HEK293 (cell line): Measurements from ENCODE around the gene DYNC2I2.

Experiments used
- CTCF ChIA-PET: fragments of 350-600 bp; formaldehyde crosslinking; extraction: SDS; loops from one replicate; lab custom pipeline; 2021; ENCODE audit warnings: antibody characterized with exemption; lab: Yijun Ruan, JAX
- POLR2A ChIA-PET: fragments of 300-600 bp; formaldehyde crosslinking; extraction: SDS; loops from one replicate; lab custom pipeline; 2020; ENCODE audit warnings: antibody characterized with exemption, inconsistent platforms; lab: Yijun Ruan, JAX
- H3K27ac ChIP-seq: fragments of 200-500 bp; sonication (Bioruptor generic); 2 replicates; pipeline ENCODE4 v1.5.1; 2014; ENCODE audit warnings: low read depth, low read length, control low read depth, inconsistent platforms; ENCODE audit errors: extremely low read depth
- H3K36me3 ChIP-seq, 2 experiments: fragments of 200-500 bp in 1 of 2; sonication (Bioruptor generic) in 1 of 2; 1 replicate in 1 of 2; 2 replicates in 1 of 2; pipeline ENCODE4 v1.5.1; 2014 to 2017; ENCODE audit warnings: inconsistent platforms in 2 of 2, low read length in 2 of 2; ENCODE audit not compliant: control insufficient read depth in 2 of 2, insufficient read depth in 1 of 2
- H3K4me1 ChIP-seq: fragments of 200-500 bp; sonication (Bioruptor generic); 2 replicates; pipeline ENCODE4 v1.5.1; 2014; ENCODE audit warnings: mild to moderate bottlenecking, low read length, inconsistent platforms; ENCODE audit not compliant: control insufficient read depth, insufficient read depth
- H3K4me3 ChIP-seq: 2 replicates; pipeline ENCODE4 v1.5.1; 2011; ENCODE audit warnings: low read depth, mild to moderate bottlenecking, control low read depth, low read length, moderate library complexity
- H3K9me3 ChIP-seq: fragments of 200-500 bp; sonication (Bioruptor generic); 2 replicates; pipeline ENCODE4 v1.5.1; 2014; ENCODE audit warnings: low read depth, low read length, inconsistent platforms; ENCODE audit not compliant: control insufficient read depth, insufficient read depth
- AEBP2 ChIP-seq: fragments of 450-650 bp; formaldehyde crosslinking; IDR thresholded peaks from 2 replicates; pipeline ENCODE4 v1.5.1; 2016; ENCODE audit warnings: missing biosample characterization, missing genetic modification characterization, borderline replicate concordance
- BCL11B ChIP-seq: fragments of 450-650 bp; formaldehyde crosslinking; IDR thresholded peaks from 2 replicates; pipeline ENCODE4 v1.5.1; 2016; ENCODE audit warnings: low read depth, missing biosample characterization, missing genetic modification characterization
- GFI1B ChIP-seq: fragments of 450-650 bp; formaldehyde crosslinking; IDR thresholded peaks from 2 replicates; pipeline ENCODE4 v1.5.1; 2016; ENCODE audit warnings: missing biosample characterization, missing genetic modification characterization
- KLF10 ChIP-seq: fragments of 450-650 bp; IDR thresholded peaks from 2 replicates; pipeline ENCODE4 v1.5.1; 2018; ENCODE audit warnings: missing biosample characterization, mild to moderate bottlenecking, missing genetic modification characterization
- KLF8 ChIP-seq: fragments of 450-650 bp; formaldehyde crosslinking; IDR thresholded peaks from 2 replicates; pipeline ENCODE4 v1.5.1; 2016; ENCODE audit warnings: missing biosample characterization, missing genetic modification characterization
- MYNN ChIP-seq: fragments of 450-650 bp; formaldehyde crosslinking; IDR thresholded peaks from 2 replicates; pipeline ENCODE4 v1.5.1; 2016; ENCODE audit warnings: missing biosample characterization, missing genetic modification characterization, borderline replicate concordance
- PRDM2 ChIP-seq: fragments of 450-650 bp; formaldehyde crosslinking; IDR thresholded peaks from 2 replicates; pipeline ENCODE4 v1.5.1; 2016; ENCODE audit warnings: missing biosample characterization, missing genetic modification characterization, borderline replicate concordance
- ZBTB17 ChIP-seq: fragments of 450-650 bp; formaldehyde crosslinking; IDR thresholded peaks from 2 replicates; pipeline ENCODE4 v1.5.1; 2016; ENCODE audit warnings: missing biosample characterization, missing genetic modification characterization
- ZNF132 ChIP-seq: fragments of 450-650 bp; formaldehyde crosslinking; IDR thresholded peaks from 2 replicates; pipeline ENCODE4 v1.5.1; 2017; ENCODE audit warnings: missing biosample characterization, missing genetic modification characterization, borderline replicate concordance
- ZNF391 ChIP-seq: fragments of 450-650 bp; formaldehyde crosslinking; IDR thresholded peaks from 2 replicates; pipeline ENCODE4 v1.5.1; 2016; ENCODE audit warnings: low read depth, missing biosample characterization, missing genetic modification characterization, borderline replicate concordance
- ZNF426 ChIP-seq: fragments of 450-650 bp; formaldehyde crosslinking; IDR thresholded peaks from 2 replicates; pipeline ENCODE4 v1.5.1; 2017; ENCODE audit warnings: missing biosample characterization, missing genetic modification characterization, mild to moderate bottlenecking, inconsistent platforms, moderate library complexity
- ZNF433 ChIP-seq: fragments of 450-650 bp; formaldehyde crosslinking; IDR thresholded peaks from 2 replicates; pipeline ENCODE4 v1.5.1; 2016; ENCODE audit warnings: missing biosample characterization, missing genetic modification characterization, low read depth
- ZNF513 ChIP-seq: fragments of 450-650 bp; IDR thresholded peaks from 2 replicates; pipeline ENCODE4 v1.5.1; 2018; ENCODE audit warnings: missing biosample characterization, missing genetic modification characterization
- ZNF558 ChIP-seq: fragments of 450-650 bp; formaldehyde crosslinking; IDR thresholded peaks from 2 replicates; pipeline ENCODE4 v1.5.1; 2016; ENCODE audit warnings: missing biosample characterization, missing genetic modification characterization
- ZNF561 ChIP-seq: fragments of 450-650 bp; IDR thresholded peaks from 2 replicates; pipeline ENCODE4 v1.5.1; 2018; ENCODE audit warnings: missing biosample characterization, missing genetic modification characterization, borderline replicate concordance
- ZNF621 ChIP-seq: fragments of 450-650 bp; formaldehyde crosslinking; IDR thresholded peaks from 2 replicates; pipeline ENCODE4 v1.5.1; 2017; ENCODE audit warnings: missing biosample characterization, missing genetic modification characterization
- ZNF629 ChIP-seq: fragments of 450-650 bp; formaldehyde crosslinking; IDR thresholded peaks from 2 replicates; pipeline ENCODE4 v1.5.1; 2017; ENCODE audit warnings: missing biosample characterization, missing genetic modification characterization
- ZNF639 ChIP-seq: fragments of 450-650 bp; formaldehyde crosslinking; IDR thresholded peaks from 2 replicates; pipeline ENCODE4 v1.5.1; 2016; ENCODE audit warnings: missing biosample characterization, missing genetic modification characterization
- ZNF670 ChIP-seq: fragments of 450-650 bp; formaldehyde crosslinking; IDR thresholded peaks from 2 replicates; pipeline ENCODE4 v1.5.1; 2016; ENCODE audit warnings: missing biosample characterization, missing genetic modification characterization, low read depth
- ZNF704 ChIP-seq: fragments of 450-650 bp; formaldehyde crosslinking; IDR thresholded peaks from 2 replicates; pipeline ENCODE4 v1.5.1; 2016; ENCODE audit warnings: missing biosample characterization, missing genetic modification characterization
- ZNF776 ChIP-seq: fragments of 450-650 bp; formaldehyde crosslinking; IDR thresholded peaks from 2 replicates; pipeline ENCODE4 v1.5.0; 2017; ENCODE audit warnings: missing biosample characterization, missing genetic modification characterization, borderline replicate concordance

The DYNC2I2 gene

DNA sequence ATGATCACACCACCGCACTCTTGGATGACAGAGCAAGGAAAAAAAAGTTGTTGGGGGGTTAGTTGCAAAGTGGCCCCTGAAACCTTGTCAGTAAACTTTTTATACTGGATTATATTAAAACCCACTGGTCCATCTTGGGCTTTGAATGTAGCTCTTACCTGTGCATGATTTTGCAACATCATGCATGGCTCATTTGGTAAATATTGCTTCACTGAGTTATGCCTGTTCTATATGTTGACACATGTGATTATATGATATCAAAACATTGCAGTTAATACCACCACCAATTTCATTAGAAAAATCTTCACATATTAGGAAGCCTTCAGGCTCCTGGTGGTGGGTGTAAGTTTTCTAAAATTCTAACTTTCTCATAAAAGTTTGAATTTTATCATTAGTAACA, 41.9 kb downstream of the DYNC2I2 start (continued):
- TF ChIP-seq ZNF513 (tag by site-specific recombination) (no peak), ZBTB17 (no peak), AEBP2 (tag by site-specific recombination) (no peak), ZNF433 (no peak)

GRCh38 chr9:128611600-128612394, 44.9 kb downstream of the DYNC2I2 start:
- Histone ChIP-seq H3K27ac (no peak overlapping the region), H3K9me3 (no peaks in the 10 kb centered on the region), H3K36me3 (peaks cover 31 to 95% of the 10 kb centered on the region in 2 experiments), H3K4me1 (no peaks in the 10 kb centered on the region), H3K4me3 (no peak overlapping the region)
- no peak for TF ChIP-seq ZNF621 (tag by site-specific recombination)
- TF ChIP-seq ZNF558: no peak
- POLR2A ChIA-PET: no interaction called here
- CTCF ChIA-PET: no interaction called here

DNA sequence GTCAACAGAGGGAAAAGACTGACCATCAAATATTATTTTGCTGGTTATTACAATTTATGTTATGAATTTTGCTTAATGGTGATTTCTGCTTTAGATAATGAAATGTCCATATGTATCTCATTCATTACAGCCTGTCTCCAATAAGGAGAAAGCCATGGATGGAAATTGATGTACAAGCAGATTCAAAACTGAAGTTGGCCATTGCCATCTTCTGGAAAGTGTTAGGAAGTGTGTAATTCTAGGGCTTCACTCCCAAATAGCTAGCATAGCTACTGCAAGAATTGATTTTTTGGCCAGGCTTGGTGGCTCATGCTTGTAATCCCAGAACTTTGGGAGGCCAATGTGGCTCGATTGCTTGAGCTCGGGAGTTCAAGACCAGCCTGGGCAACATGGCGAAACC, 45.8 kb downstream of the DYNC2I2 start:
- ChIA-PET CTCF (interaction anchor here (0.6 to 0.7 kb wide), 2 partner anchors 340 to 418 kb away, joined by 3 read pairs; no protein-coding TSS in a partner anchor), POLR2A (no interaction called here)
- H3K4me1 ChIP-seq: no peaks in the 10 kb centered on the region
- peaks cover 33 to 94% of the 10 kb centered on the region in 2 experiments for H3K36me3 ChIP-seq
- H3K4me3 ChIP-seq: no peak overlapping the region
- no peak overlapping the region for H3K27ac ChIP-seq
- no peaks in the 10 kb centered on the region for H3K9me3 ChIP-seq
- TF ChIP-seq ZNF776 (no peak), BCL11B (tag by site-specific recombination) (no peak), ZNF132 (tag by site-specific recombination) (no peak), GFI1B (tag by site-specific recombination) (no peak), ZNF704 (tag by site-specific recombination) (no peak), KLF8 (no peak), ZNF561 (tag by site-specific recombination) (no peak), PRDM2 (tag by site-specific recombination) (no peak), ZBTB17 (no peak), MYNN (tag by site-specific recombination) (no peak), KLF10 (tag by site-specific recombination) (no peak), ZNF391 (no peak), ZNF639 (tag by site-specific recombination) (no peak), ZNF629 (no peak), ZNF426 (tag by site-specific recombination) (no peak), ZNF670 (tag by site-specific recombination) (no peak)
